ENCODE results near the gene HORMAD2. TPM values are rescaled to one million over a fixed set of nuclear protein-coding genes. Genes with fewer than 3 reads are reported as not detected.

The HORMAD2 gene, protein sequence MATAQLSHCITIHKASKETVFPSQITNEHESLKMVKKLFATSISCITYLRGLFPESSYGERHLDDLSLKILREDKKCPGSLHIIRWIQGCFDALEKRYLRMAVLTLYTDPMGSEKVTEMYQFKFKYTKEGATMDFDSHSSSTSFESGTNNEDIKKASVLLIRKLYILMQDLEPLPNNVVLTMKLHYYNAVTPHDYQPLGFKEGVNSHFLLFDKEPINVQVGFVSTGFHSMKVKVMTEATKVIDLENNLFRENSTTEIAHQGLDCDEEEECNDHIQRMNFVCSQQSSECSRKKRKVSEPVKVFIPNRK
- total RNA-seq: not detected in 2 replicates

DNA sequence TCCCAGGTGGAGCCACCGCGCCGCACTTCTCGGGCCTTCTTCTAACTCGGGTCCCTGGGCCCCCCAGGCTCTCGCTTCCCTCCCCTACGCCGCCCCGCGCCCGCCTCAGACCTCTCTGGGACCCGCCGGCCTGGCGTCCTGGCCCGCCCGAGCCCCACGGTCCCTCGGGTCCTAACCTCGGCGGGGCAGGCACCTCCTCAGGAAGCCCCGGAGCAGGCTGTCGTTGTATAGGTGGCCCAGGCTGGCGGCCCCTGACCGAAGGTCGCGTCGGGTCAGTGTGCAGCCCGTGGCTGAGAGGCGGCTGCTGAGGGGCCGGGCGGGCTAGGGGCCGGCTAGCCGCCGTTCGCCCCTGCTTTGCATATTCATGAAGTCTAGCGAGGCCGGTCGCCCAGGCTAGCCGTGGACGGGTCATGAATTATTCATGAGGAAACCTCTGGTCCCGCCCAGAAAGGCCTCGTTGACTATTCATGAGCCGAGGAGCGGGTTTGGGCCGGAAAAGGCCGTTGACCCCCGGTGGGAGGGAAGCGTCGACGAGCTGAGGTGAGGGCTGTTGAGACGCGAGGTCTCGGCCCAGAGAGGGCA lies at the start of gene HORMAD2:
TSS of gene HORMAD2 (plus strand) at position 513 of the 582 bp plus-strand sequence. CDS start 13,489 bp downstream, outside the sequence.
- TF ChIP-seq, protein P1, sequence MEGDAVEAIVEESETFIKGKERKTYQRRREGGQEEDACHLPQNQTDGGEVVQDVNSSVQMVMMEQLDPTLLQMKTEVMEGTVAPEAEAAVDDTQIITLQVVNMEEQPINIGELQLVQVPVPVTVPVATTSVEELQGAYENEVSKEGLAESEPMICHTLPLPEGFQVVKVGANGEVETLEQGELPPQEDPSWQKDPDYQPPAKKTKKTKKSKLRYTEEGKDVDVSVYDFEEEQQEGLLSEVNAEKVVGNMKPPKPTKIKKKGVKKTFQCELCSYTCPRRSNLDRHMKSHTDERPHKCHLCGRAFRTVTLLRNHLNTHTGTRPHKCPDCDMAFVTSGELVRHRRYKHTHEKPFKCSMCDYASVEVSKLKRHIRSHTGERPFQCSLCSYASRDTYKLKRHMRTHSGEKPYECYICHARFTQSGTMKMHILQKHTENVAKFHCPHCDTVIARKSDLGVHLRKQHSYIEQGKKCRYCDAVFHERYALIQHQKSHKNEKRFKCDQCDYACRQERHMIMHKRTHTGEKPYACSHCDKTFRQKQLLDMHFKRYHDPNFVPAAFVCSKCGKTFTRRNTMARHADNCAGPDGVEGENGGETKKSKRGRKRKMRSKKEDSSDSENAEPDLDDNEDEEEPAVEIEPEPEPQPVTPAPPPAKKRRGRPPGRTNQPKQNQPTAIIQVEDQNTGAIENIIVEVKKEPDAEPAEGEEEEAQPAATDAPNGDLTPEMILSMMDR (IDR thresholded peaks at IDR 0.05; ENCODE audit: insufficient read depth, low read length, poor library complexity, severe bottlenecking): no peak
- Histone ChIP-seq H3K4me3 (ENCODE audit: low read depth, low read length) (peak within 1 kb of the TSS; percentile 24), H3K27me3 (ENCODE audit: control insufficient read depth, insufficient read depth, low read length) (no peaks in the 10 kb centered on the region), H3K36me3 (ENCODE audit: control insufficient read depth, insufficient read depth, low read length) (no peaks in the 10 kb centered on the region)
- DNase-seq (ENCODE audit: low read depth): peak; percentile 7

DNA sequence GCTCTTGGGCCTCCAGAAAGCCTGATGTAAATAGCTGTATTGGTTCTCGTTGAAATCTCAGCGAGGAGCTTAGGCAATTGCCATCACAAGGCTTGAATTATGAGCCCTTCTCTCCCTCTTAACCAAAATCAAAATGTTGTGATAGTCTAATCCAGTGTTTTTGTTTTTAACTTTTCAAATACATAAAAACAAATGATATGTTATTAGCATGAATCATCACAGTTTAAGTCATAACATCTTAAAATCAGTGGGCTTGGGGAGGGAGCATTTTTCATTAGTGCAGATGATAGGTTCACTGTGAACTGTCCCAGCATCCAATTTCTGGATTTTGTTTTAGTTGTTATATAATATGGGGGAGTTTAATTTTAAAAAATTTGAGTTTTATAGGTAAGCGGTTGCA lies 48.9 kb upstream of the HORMAD2 start:
- H3K27me3 ChIP-seq (ENCODE audit: control insufficient read depth, insufficient read depth, low read length): no peaks in the 10 kb centered on the region
- TF ChIP-seq, protein P1 (IDR thresholded peaks at IDR 0.05; ENCODE audit: insufficient read depth, low read length, poor library complexity, severe bottlenecking): no peak
- H3K4me3 ChIP-seq (ENCODE audit: low read depth, low read length): no peak overlapping the region
- H3K36me3 ChIP-seq (ENCODE audit: control insufficient read depth, insufficient read depth, low read length): peaks cover 2% of the 10 kb centered on the region
- DNase-seq (ENCODE audit: low read depth): no peak

DNA sequence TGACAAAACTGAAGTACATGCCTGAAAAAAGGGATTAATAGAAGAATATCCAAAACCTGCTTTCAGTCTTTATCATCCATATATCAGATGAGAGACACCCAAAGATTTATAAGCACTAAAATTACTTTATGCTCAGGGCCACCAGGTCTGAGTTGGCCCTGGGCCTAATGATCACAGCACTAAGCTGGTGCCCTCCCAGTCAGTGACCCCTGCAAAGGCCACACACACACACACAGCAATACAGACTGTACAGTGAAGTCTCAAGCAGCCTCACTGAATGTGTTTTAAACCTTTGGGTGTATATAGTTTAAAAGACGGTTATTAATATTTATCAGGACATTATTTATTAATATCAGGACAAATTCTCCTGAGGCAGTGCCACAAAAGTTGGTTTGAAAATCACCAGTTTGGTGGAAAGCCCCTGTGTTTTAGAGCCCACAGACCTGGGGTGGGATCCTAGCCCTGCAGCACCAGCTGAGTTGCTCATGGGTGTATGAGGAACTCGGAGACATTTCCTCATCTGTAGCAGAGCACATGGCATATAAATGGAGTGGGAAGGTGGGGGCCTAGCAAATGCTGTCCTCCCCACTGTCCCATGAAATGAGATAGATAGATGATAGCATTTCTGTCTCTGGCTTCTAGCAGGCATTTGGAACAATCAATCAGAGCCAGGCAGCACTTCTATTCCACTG lies 48.4 kb upstream of the HORMAD2 start:
- no peak for DNase-seq (ENCODE audit: low read depth)
- TF ChIP-seq, protein P1 (IDR thresholded peaks at IDR 0.05; ENCODE audit: insufficient read depth, low read length, poor library complexity, severe bottlenecking): no peak
- H3K4me3 ChIP-seq (ENCODE audit: low read depth, low read length): no peak overlapping the region

DNA sequence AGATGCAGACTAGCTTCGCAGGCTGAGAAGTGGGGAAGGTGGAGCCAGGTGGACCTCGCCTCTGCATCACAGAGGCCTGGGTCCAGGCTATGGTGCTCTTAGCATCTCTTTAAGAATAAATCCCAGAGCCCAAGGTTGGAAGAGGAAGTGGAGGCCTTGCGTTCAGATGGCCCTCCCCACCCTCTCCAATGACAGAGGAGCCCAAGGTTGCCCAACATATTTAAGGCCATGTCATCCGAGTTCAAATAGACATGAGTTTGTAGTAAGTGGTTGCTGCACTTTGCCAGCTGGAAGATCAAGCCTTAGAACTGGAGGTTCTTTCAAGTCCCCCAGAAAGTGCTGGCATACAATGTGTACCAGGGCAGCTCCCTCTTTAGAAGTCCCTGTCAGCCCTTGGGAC lies 47.1 kb upstream of the HORMAD2 start:
- TF ChIP-seq, protein P1 (IDR thresholded peaks at IDR 0.05; ENCODE audit: insufficient read depth, low read length, poor library complexity, severe bottlenecking): no peak
- H3K27me3 ChIP-seq (ENCODE audit: control insufficient read depth, insufficient read depth, low read length): no peaks in the 10 kb centered on the region
- DNase-seq (ENCODE audit: low read depth): no peak

More for the DNA sequence above, 48.4 kb upstream of the HORMAD2 start:
- Histone ChIP-seq H3K36me3 (ENCODE audit: control insufficient read depth, insufficient read depth, low read length) (peaks cover 2% of the 10 kb centered on the region), H3K27me3 (ENCODE audit: control insufficient read depth, insufficient read depth, low read length) (no peaks in the 10 kb centered on the region)

DNA sequence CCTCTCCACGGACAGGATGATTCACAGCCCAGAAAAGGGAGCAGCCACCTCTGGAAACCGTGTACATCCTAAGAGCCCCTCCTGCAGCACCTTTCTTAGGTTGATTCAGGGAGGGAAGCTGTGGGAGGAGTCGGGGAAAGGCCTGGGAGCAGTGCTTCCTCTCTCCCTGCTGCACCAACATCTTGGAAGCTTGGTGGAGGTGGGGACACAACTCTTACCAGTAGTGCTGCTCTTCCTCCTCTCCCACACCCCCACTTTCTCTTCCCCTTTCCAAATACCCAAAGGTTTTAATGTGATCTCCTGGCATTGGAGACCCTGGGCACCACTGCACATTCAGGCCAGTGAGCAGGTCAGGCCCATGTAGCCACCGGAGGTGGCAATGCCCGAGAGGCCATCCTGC lies 46.4 kb upstream of the HORMAD2 start:
- TF ChIP-seq, protein P1 (IDR thresholded peaks at IDR 0.05; ENCODE audit: insufficient read depth, low read length, poor library complexity, severe bottlenecking): no peak
- DNase-seq (ENCODE audit: low read depth): no peak
- no peaks in the 10 kb centered on the region for H3K36me3 ChIP-seq (ENCODE audit: control insufficient read depth, insufficient read depth, low read length)
- no peaks in the 10 kb centered on the region for H3K27me3 ChIP-seq (ENCODE audit: control insufficient read depth, insufficient read depth, low read length)
- no peak overlapping the region for H3K4me3 ChIP-seq (ENCODE audit: low read depth, low read length)

More for the DNA sequence above, 47.1 kb upstream of the HORMAD2 start:
- H3K4me3 ChIP-seq (ENCODE audit: low read depth, low read length): no peak overlapping the region
- H3K36me3 ChIP-seq (ENCODE audit: control insufficient read depth, insufficient read depth, low read length): no peaks in the 10 kb centered on the region
